Stimulated activated naive CD8-positive, alpha-beta T cell treated with anti-CD3 and anti-CD28 coated beads, Interleukin-15, amount 100 ng/mL, for 72 hours (primary cell): ENCODE data around the gene CHN2.

Source experiments
- ATAC-seq: fragments of 150-1000 bp; cut with Tn5 transposase; 2 replicates; pipeline ENCODE4 v1.10.0; 2021; ENCODE audit warnings: mild to moderate bottlenecking, moderate library complexity
- DNase-seq, 2 donors: peaks; one replicate each; pipeline ENCODE4 v3.0.0; 2021 to 2022
- H3K27ac Mint-ChIP-seq, 2 donors: one replicate each; pipeline ENCODE4 v1.8.0; 2022; ENCODE audit warnings: mild to moderate bottlenecking in 2 of 2, mixed read lengths in 2 of 2, moderate library complexity in 2 of 2
- H3K27me3 Mint-ChIP-seq: one replicate; pipeline ENCODE4 v1.8.0; 2022; ENCODE audit warnings: mixed read lengths
- H3K4me1 Mint-ChIP-seq: one replicate; pipeline ENCODE4 v1.8.0; 2022; ENCODE audit warnings: mild to moderate bottlenecking, mixed read lengths
- H3K4me3 Mint-ChIP-seq, 2 donors: one replicate each; pipeline ENCODE4 v1.8.0; 2022; ENCODE audit warnings: mild to moderate bottlenecking in 2 of 2, mixed read lengths in 2 of 2, moderate library complexity in 1 of 2
- H3K9me3 Mint-ChIP-seq, 2 donors: one replicate each; pipeline ENCODE4 v1.8.0; 2022; ENCODE audit warnings: mixed read lengths in 2 of 2

The CHN2 gene

GRCh38 chr7:29275493-29275892 lies 80.9 kb downstream of the CHN2 start:
- DNase-seq, result no peak
- no peak overlapping the region for H3K27ac Mint-ChIP-seq
- peaks cover 19% of the 10 kb centered on the region for H3K4me1 Mint-ChIP-seq

GRCh38 chr7:29276199-29276598 lies 81.6 kb downstream of the CHN2 start:
- ATAC-seq (no peak), DNase-seq (no peak)
- peaks cover 12% of the 10 kb centered on the region for H3K4me1 Mint-ChIP-seq
- no peak overlapping the region for H3K4me3 Mint-ChIP-seq
- H3K27ac Mint-ChIP-seq, result no peak overlapping the region
- H3K27me3 Mint-ChIP-seq, result peaks cover 32% of the 10 kb centered on the region
- no peaks in the 10 kb centered on the region for H3K9me3 Mint-ChIP-seq

More at GRCh38 chr7:29275493-29275892, 80.9 kb downstream of the CHN2 start:
- ATAC-seq, result no peak
- H3K27me3 Mint-ChIP-seq, result peaks cover 32% of the 10 kb centered on the region
- H3K9me3 Mint-ChIP-seq, result no peaks in the 10 kb centered on the region
- H3K4me3 Mint-ChIP-seq, result no peak overlapping the region

- ATAC-seq (no peak), DNase-seq (no peak)
- no peaks in the 10 kb centered on the region for H3K9me3 Mint-ChIP-seq
- H3K27ac Mint-ChIP-seq, result no peak overlapping the region
- no peak overlapping the region for H3K4me3 Mint-ChIP-seq
- peaks cover 6% of the 10 kb centered on the region for H3K4me1 Mint-ChIP-seq
- peaks cover 32% of the 10 kb centered on the region for H3K27me3 Mint-ChIP-seq
Measured at GRCh38 chr7:29276806-29277205, 82.2 kb downstream of the CHN2 start.

DNA sequence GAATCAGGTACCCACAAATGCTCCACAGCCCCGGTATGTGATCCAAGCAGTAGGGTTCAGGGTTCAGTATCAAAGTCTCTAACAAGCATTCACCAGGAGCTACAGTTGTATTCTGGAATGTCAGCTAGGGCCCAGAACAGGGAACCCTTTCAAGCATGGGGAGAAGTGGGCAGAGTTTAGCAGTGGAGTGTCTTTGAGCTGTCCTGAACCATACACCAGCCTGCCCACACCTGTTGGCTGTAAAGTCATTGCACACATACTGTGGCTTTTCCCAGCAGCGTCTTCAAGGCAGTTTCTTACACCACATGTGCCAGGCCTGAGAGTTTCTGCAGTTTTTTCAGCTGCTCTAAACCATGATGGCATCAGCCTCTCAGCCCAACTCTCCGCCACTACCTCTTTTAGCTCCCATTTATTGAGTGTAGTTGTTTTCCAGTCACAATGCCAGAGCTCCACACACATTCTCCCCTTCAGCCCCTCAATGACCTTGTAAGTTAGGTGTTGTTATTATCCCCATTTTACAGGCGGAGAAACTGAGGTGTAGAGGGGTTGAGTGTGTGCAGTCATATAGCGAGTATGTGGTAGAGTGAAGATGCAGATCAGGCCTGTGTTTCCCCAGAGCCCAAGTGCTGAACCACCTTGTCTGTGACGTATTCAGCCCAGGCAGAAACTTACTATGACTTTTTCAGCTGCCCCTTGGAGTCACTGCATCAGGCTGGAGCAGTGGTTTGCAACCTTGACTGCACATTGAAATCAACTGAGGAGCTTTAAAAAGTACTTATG lies 83.1 kb downstream of the CHN2 start:
- Mint-ChIP-seq H3K9me3 (no peaks in the 10 kb centered on the region), H3K27me3 (peaks cover 32% of the 10 kb centered on the region), H3K27ac (no peak overlapping the region), H3K4me3 (no peak overlapping the region), H3K4me1 (peaks cover 5% of the 10 kb centered on the region)
- ATAC-seq (peak; percentile 88), DNase-seq (peak in 1 of 2 donors; percentile 42)

GRCh38 chr7:29278337-29279069 lies 83.9 kb downstream of the CHN2 start:
- H3K9me3 Mint-ChIP-seq, result no peaks in the 10 kb centered on the region
- no peak overlapping the region for H3K27ac Mint-ChIP-seq
- no peak for DNase-seq
- peaks cover 32% of the 10 kb centered on the region for H3K27me3 Mint-ChIP-seq
- H3K4me1 Mint-ChIP-seq, result peaks cover 5% of the 10 kb centered on the region
- no peak overlapping the region for H3K4me3 Mint-ChIP-seq
- no peak for ATAC-seq

DNA sequence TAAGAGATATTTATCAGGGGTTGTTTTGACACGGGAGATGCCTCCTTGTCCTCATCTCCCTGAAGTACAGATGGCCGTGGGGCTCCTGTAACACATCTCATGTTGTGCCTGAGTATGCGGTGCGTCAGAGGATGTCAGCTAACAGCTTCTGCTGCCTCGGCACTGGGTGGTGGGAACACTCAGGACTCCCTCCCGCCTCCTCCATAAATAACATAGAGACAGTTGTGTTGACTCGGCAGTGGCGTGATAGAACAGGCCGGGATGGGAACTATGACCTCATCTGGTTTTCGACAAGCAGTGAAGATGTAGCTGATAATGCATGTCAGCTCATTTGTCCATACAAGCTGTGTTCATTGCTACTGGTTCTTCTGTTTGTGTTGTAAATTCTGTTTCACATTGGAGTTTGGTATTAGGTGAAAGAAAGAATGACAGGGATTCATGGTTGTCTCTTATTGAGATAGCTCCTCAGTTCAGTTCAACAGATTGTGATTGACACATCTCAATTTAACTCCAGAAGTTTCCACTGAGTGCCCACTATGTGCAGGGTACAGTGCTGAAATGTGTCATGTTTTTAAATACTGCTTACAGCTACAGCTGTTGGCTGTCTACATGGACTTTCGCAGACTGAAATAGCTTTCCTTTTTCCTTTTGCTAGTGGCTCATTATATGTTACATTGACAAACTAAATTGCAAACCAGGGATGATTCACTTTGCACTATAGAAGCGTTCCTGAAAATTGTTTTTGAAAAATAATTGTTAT lies 87.4 kb downstream of the CHN2 start:
- ATAC-seq, result no peak
- Mint-ChIP-seq H3K9me3 (no peaks in the 10 kb centered on the region), H3K27me3 (peaks cover 24% of the 10 kb centered on the region), H3K4me1 (peaks cover 27% of the 10 kb centered on the region), H3K4me3 (no peak overlapping the region), H3K27ac (no peak overlapping the region)
- DNase-seq, result no peak

DNA sequence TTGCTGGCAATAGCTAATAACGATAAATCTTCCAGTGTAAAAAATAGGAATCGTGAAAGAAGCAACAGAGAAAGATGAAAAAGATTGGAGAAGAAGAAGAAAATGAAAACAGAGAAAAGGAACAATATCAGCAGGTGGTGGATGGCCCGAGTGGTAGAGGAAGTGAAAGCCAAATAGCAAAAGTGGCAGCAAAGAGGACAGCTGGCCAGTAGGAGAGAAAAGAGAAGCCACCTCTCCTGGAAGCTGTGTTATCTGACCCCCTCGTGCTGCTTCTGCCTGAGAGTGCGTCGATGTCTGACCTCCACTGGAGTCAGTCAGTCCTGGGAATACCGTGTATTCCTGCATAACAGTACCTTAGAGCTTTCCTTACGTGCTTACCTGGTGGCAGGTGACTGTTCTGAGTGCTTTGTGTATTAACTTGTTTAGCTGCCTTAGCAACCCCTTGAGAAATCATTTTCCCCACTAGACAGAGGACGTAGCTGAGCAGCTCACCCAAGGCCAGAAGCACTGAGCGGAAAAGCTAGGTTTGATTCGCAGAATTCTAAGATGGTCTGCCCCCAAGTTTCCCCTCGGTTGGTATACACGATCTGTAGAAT lies 88.3 kb downstream of the CHN2 start:
- no peak overlapping the region for H3K27ac Mint-ChIP-seq
- no peak overlapping the region for H3K4me3 Mint-ChIP-seq
- H3K9me3 Mint-ChIP-seq, result no peaks in the 10 kb centered on the region
- H3K4me1 Mint-ChIP-seq, result peaks cover 25% of the 10 kb centered on the region
- DNase-seq, result no peak
- H3K27me3 Mint-ChIP-seq, result peaks cover 29% of the 10 kb centered on the region
- no peak for ATAC-seq

- H3K27me3 Mint-ChIP-seq, result peaks cover 39% of the 10 kb centered on the region
- ATAC-seq (peak; percentile 4), DNase-seq (no peak)
- peak overlapping the region in 1 of 2 donors; percentile 19 for H3K27ac Mint-ChIP-seq
- peak overlapping the region; percentile 9 to 43 for H3K4me3 Mint-ChIP-seq
- H3K4me1 Mint-ChIP-seq, result peaks cover 25% of the 10 kb centered on the region
- H3K9me3 Mint-ChIP-seq, result no peaks in the 10 kb centered on the region
Measured at GRCh38 chr7:29284696-29285443, 90.3 kb downstream of the CHN2 start.

GRCh38 chr7:29285444-29285793 lies 90.8 kb downstream of the CHN2 start:
- peaks cover 25% of the 10 kb centered on the region for H3K4me1 Mint-ChIP-seq
- H3K27ac Mint-ChIP-seq, result peak overlapping the region in 1 of 2 donors; percentile 19
- peaks cover 40% of the 10 kb centered on the region for H3K27me3 Mint-ChIP-seq
- peak overlapping the region; percentile 9 to 43 for H3K4me3 Mint-ChIP-seq
- peak; percentile 63 to 76 for DNase-seq
- no peaks in the 10 kb centered on the region for H3K9me3 Mint-ChIP-seq
- ATAC-seq, result peak; percentile 96

DNA sequence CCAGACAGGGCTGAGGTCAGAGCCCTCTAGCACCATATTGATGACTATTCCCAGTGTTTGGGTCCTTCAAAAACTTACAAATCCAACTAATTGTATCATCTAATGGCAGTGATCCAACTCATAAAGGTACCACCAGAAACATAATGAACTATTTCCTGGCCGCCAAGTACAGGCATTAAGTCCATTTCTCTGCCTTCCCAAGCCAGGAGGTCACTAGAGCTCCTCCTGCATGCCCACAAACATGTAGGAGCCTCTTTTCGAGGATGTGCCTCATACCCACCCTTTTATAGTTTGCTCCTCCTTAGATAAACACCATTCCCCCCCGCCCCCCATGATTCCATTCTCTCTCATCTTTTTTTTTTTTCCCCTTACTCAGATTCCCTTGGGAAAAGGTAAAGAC lies 91.3 kb downstream of the CHN2 start:
- DNase-seq (no peak), ATAC-seq (no peak)
- peak overlapping the region; percentile 16 to 21 for H3K27ac Mint-ChIP-seq
- H3K4me3 Mint-ChIP-seq, result no peak overlapping the region
- H3K4me1 Mint-ChIP-seq, result peaks cover 25% of the 10 kb centered on the region
- peaks cover 44% of the 10 kb centered on the region for H3K27me3 Mint-ChIP-seq
- H3K9me3 Mint-ChIP-seq, result no peaks in the 10 kb centered on the region

DNA sequence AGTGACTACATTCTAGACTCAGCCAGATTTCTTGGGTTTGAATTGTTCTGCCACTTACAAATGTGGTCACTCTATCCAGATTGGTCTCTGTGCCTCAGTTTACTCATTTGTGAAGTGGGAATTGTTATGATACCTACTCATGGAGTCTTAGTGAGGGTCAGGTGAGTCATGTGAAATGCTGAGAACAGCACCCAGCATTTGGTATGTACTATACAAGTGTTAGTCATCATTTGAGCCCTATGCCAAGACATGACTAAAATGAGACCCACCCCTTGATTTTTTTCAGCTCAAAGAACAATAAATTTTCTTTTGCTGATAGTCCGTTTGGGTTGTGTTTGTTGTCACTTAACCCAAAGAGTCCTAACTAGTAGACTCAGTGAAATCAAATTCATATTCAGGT lies 92.8 kb downstream of the CHN2 start:
- H3K9me3 Mint-ChIP-seq, result no peaks in the 10 kb centered on the region
- H3K27me3 Mint-ChIP-seq, result peaks cover 45% of the 10 kb centered on the region
- no peak overlapping the region for H3K27ac Mint-ChIP-seq
- DNase-seq (no peak), ATAC-seq (peak; percentile 44)
- peaks cover 25% of the 10 kb centered on the region for H3K4me1 Mint-ChIP-seq
- H3K4me3 Mint-ChIP-seq, result no peak overlapping the region

- Mint-ChIP-seq H3K4me3 (no peak overlapping the region), H3K27me3 (peaks cover 45% of the 10 kb centered on the region), H3K4me1 (peaks cover 25% of the 10 kb centered on the region), H3K27ac (no peak overlapping the region), H3K9me3 (no peaks in the 10 kb centered on the region)
- DNase-seq (no peak), ATAC-seq (no peak)
Measured at GRCh38 chr7:29288181-29289091, 93.9 kb downstream of the CHN2 start.

DNA sequence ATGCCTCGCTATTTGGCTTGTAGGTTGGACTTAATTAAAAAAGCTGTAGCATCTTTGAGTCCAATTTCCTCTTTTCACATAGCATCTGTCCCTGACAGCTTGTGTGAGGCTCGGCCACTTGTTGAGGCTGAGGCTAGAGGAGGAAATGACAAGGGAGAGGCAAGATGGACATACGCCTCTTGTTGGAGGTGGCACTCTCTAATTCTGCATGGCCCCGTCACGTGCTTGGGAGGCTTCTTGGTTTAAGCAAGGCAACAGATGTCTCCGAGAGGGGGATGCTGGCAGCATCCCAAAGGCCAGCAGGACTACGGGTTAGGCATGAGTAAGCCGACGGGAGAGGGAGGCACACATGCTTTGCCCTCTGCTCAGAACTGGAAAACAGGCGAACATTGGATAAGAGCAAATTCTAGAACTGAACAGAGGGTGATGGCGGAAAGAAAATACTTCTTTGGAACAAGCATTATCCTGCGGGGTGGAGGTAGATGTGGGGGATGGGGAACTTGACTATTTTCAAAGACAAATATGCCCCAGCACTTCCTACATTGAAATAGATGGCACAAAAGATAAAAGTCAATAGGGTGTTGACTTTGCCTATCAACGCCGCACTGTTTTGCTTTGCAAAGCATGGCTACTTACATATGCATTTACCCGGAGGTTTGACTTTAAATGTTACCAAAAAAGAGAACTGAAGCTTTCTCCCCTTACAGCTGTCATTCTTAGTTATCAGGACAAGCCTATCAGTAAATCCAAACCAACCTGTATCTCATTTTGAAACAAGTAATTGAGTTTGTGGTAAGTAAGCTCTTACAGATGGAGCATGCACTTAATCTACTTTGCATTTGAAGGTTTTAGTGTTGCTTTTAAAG lies 94.8 kb downstream of the CHN2 start:
- H3K4me1 Mint-ChIP-seq, result peaks cover 25% of the 10 kb centered on the region
- ATAC-seq, result no peak
- peaks cover 45% of the 10 kb centered on the region for H3K27me3 Mint-ChIP-seq
- peak overlapping the region in 1 of 2 donors; percentile 65 for H3K27ac Mint-ChIP-seq
- DNase-seq, result no peak
- no peaks in the 10 kb centered on the region for H3K9me3 Mint-ChIP-seq
- no peak overlapping the region for H3K4me3 Mint-ChIP-seq
